SK-N-SH (cell line): ENCODE results near the gene RAMP1.

Source experiments
- ELF1 ChIP-seq: IDR thresholded peaks from 2 replicates; pipeline ENCODE4 v1.4.0; 2012
- GABPA ChIP-seq: IDR thresholded peaks from 2 replicates; pipeline ENCODE4 v1.4.0; 2012; ENCODE audit warnings: low read depth, mild to moderate bottlenecking
- MXI1 ChIP-seq: IDR thresholded peaks from 2 replicates; pipeline ENCODE4 v1.6.1; 2012; ENCODE audit warnings: mild to moderate bottlenecking, low read depth, low read length, improper control_type of control experiment
- RCOR1 ChIP-seq: fragments of 150-350 bp; IDR thresholded peaks from 2 replicates; pipeline ENCODE4 v1.6.1; 2017; ENCODE audit warnings: antibody characterized with exemption, low read length
- SMC3 ChIP-seq: IDR thresholded peaks from 2 replicates; pipeline ENCODE4 v1.6.1; 2012; ENCODE audit warnings: low read depth, low read length, improper control_type of control experiment
- TF ChIP-seq, protein P1 (sequence below): IDR thresholded peaks from 2 replicates; pipeline ENCODE4 v1.6.1; 2012; ENCODE audit warnings: mild to moderate bottlenecking, low read depth, low read length, moderate library complexity
- TF ChIP-seq, protein P2 (sequence below): fragments of 200-600 bp; sonication (generic); IDR thresholded peaks from 2 replicates; pipeline ENCODE4 v1.6.1; 2017; ENCODE audit warnings: antibody characterized with exemption, mild to moderate bottlenecking, moderate library complexity
- TF ChIP-seq, protein P3 (sequence below): IDR thresholded peaks from 2 replicates; pipeline ENCODE4 v1.4.0; 2012; ENCODE audit warnings: low read depth, borderline replicate concordance
- TF ChIP-seq, protein P4 (sequence below): fragments of 150-350 bp; IDR thresholded peaks from 2 replicates; pipeline ENCODE4 v1.6.1; 2017; ENCODE audit warnings: antibody characterized with exemption, low read length, low read depth, borderline replicate concordance

DNA sequence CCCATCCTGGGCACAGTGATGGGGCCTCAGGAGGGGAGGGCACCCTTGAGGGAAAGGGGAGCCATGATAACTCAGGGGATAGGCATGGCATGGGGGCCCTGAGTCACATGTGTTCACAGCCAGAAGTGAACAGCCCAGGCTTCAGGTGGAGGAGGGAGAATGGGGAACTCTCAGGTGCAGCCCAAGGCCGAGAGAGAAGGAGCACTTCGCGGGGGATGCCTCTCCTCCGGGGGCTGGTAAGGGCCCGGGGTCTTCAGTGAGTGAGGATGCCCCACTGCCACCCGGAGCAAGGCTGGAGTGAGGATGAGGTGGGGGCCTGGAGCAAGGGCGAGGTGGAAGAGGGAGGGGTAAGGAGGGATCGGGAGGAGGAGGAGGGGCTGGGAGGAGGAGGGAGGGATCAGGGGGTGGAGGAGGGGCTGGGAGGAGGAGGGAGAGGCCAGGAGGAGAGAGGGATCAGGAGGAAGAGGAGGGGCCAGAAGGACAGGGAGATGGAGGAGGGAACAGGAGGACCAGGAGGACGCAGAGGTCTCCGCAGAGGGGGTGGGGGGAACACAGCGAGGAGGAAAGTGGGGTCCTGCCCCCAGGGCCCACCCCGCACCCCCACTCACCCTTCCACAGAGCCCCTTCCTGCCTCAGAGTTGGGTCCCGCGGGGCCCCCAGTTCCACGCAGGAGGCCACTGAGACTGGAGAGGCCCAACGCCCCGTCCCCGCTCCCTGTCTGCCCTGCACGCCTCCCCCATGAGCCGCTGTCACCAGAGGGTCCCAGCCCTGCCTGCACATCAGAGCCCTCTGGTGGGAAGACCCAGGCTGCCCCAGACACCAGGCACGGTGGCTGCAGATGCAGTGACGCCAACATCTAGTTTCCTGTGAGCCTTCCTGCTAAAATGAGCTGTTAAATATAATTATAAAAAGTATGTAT is 42.8 kb downstream of the RAMP1 start:
- TF ChIP-seq GABPA (no peak), RCOR1 (no peak), MXI1 (no peak), SMC3 (no peak), ELF1 (no peak)
- TF ChIP-seq, protein P1, sequence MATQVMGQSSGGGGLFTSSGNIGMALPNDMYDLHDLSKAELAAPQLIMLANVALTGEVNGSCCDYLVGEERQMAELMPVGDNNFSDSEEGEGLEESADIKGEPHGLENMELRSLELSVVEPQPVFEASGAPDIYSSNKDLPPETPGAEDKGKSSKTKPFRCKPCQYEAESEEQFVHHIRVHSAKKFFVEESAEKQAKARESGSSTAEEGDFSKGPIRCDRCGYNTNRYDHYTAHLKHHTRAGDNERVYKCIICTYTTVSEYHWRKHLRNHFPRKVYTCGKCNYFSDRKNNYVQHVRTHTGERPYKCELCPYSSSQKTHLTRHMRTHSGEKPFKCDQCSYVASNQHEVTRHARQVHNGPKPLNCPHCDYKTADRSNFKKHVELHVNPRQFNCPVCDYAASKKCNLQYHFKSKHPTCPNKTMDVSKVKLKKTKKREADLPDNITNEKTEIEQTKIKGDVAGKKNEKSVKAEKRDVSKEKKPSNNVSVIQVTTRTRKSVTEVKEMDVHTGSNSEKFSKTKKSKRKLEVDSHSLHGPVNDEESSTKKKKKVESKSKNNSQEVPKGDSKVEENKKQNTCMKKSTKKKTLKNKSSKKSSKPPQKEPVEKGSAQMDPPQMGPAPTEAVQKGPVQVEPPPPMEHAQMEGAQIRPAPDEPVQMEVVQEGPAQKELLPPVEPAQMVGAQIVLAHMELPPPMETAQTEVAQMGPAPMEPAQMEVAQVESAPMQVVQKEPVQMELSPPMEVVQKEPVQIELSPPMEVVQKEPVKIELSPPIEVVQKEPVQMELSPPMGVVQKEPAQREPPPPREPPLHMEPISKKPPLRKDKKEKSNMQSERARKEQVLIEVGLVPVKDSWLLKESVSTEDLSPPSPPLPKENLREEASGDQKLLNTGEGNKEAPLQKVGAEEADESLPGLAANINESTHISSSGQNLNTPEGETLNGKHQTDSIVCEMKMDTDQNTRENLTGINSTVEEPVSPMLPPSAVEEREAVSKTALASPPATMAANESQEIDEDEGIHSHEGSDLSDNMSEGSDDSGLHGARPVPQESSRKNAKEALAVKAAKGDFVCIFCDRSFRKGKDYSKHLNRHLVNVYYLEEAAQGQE: no peak
- TF ChIP-seq, protein P2, sequence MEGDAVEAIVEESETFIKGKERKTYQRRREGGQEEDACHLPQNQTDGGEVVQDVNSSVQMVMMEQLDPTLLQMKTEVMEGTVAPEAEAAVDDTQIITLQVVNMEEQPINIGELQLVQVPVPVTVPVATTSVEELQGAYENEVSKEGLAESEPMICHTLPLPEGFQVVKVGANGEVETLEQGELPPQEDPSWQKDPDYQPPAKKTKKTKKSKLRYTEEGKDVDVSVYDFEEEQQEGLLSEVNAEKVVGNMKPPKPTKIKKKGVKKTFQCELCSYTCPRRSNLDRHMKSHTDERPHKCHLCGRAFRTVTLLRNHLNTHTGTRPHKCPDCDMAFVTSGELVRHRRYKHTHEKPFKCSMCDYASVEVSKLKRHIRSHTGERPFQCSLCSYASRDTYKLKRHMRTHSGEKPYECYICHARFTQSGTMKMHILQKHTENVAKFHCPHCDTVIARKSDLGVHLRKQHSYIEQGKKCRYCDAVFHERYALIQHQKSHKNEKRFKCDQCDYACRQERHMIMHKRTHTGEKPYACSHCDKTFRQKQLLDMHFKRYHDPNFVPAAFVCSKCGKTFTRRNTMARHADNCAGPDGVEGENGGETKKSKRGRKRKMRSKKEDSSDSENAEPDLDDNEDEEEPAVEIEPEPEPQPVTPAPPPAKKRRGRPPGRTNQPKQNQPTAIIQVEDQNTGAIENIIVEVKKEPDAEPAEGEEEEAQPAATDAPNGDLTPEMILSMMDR: no peak
- TF ChIP-seq, protein P3, sequence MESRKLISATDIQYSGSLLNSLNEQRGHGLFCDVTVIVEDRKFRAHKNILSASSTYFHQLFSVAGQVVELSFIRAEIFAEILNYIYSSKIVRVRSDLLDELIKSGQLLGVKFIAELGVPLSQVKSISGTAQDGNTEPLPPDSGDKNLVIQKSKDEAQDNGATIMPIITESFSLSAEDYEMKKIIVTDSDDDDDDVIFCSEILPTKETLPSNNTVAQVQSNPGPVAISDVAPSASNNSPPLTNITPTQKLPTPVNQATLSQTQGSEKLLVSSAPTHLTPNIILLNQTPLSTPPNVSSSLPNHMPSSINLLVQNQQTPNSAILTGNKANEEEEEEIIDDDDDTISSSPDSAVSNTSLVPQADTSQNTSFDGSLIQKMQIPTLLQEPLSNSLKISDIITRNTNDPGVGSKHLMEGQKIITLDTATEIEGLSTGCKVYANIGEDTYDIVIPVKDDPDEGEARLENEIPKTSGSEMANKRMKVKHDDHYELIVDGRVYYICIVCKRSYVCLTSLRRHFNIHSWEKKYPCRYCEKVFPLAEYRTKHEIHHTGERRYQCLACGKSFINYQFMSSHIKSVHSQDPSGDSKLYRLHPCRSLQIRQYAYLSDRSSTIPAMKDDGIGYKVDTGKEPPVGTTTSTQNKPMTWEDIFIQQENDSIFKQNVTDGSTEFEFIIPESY: no peak
- TF ChIP-seq, protein P4, sequence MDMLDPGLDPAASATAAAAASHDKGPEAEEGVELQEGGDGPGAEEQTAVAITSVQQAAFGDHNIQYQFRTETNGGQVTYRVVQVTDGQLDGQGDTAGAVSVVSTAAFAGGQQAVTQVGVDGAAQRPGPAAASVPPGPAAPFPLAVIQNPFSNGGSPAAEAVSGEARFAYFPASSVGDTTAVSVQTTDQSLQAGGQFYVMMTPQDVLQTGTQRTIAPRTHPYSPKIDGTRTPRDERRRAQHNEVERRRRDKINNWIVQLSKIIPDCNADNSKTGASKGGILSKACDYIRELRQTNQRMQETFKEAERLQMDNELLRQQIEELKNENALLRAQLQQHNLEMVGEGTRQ: no peak
